ENCODE data around the gene MAPK8IP1.

Gene MAPK8IP1

GRCh38 chr11:45930951-45931570 is 45.6 kb downstream of the MAPK8IP1 start:
- in situ Hi-C loops (cut with HindIII; ENCODE audit: low pct_ligation_motif_present, low pct_unique_long_range_greater_than_20kb, low sequenced_read_pairs), result no loop called here

DNA sequence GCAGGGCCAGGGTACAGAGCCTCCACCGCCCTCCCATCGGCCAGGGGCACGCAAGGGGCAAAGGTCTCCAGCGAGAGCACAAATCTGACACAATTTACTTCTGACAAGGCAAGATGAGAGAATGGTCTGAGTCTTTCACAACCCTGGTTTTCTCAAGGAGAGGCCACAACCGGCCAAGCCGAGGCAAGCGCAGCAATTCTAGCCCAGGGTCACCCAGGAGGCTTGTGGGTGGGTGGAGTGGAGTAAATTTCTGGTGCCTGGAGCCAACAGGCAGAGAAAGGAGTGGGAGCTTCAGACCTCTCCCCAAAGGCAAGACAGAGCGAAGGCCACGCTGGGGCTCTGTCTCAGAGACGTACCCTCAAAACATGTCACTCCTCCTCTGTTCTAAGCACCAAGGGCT is 46.3 kb downstream of the MAPK8IP1 start:
- in situ Hi-C loops (cut with HindIII; ENCODE audit: low pct_ligation_motif_present, low pct_unique_long_range_greater_than_20kb, low sequenced_read_pairs), result no loop called here
- no peak for DNase-seq

More at GRCh38 chr11:45930951-45931570, 45.6 kb downstream of the MAPK8IP1 start:
- no peak for DNase-seq

DNA sequence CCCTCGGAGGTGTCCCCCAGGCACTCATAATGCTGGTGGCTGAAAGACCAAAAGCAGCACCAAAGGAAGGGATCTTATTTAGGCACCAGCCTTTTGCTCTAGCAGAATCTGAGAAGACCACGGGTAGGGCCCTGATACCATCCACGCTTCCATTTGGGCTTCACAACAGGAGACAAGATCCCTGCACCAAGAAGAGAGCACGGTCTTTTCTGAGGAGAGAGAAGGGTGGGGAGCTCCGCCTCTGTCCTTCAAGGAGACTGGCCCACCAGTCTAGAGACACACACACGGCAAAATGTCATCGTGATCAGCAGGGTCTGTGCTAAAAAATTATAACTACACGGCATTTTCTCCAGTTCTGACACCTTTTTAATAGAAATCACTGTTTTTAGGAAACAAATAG is 46.8 kb downstream of the MAPK8IP1 start:
- no peak for DNase-seq
- in situ Hi-C loops (cut with HindIII; ENCODE audit: low pct_ligation_motif_present, low pct_unique_long_range_greater_than_20kb, low sequenced_read_pairs), result no loop called here

DNA sequence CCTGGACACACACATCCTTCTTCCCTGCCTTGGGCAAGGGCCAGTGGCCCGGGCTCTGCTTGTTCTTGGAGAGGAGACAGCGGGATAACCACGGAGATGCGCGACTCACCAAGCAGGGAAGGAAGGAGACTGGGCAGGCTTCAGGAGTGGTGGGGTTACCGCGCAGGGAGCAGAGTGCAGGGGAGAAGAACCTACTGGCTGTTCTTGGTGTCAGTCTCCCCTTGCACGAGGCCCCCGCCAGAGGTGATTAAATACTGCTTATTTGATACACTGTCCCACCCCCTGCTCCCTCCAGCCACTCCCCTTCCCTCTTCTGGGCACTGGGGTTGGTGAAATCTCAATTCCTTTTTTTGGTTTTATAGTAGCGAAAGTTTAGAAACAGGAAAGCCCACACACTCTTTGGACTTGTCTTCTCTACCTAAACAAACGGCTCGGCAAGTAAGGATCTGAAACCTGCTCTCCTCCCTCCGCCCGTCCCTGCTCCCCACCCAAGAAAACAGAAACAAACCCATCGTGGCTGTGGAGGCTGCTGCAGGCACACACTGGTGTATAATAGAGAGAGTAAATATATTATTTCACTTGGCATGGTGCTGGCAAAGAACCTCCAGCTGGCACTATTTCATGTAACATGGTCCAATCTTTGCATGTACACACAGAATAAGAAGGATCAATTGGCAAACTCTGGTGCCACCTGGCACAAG is 47.8 kb downstream of the MAPK8IP1 start:
- in situ Hi-C loops (cut with HindIII; ENCODE audit: low pct_ligation_motif_present, low pct_unique_long_range_greater_than_20kb, low sequenced_read_pairs), result no loop called here
- DNase-seq, result peak; percentile 42

GRCh38 chr11:45933846-45934579 is 48.6 kb downstream of the MAPK8IP1 start:
- no peak for DNase-seq
- in situ Hi-C loops (cut with HindIII; ENCODE audit: low pct_ligation_motif_present, low pct_unique_long_range_greater_than_20kb, low sequenced_read_pairs), result no loop called here

- in situ Hi-C loops (cut with HindIII; ENCODE audit: low pct_ligation_motif_present, low pct_unique_long_range_greater_than_20kb, low sequenced_read_pairs), result no loop called here
Measured at GRCh38 chr11:45934580-45935318, 49.3 kb downstream of the MAPK8IP1 start.

DNA sequence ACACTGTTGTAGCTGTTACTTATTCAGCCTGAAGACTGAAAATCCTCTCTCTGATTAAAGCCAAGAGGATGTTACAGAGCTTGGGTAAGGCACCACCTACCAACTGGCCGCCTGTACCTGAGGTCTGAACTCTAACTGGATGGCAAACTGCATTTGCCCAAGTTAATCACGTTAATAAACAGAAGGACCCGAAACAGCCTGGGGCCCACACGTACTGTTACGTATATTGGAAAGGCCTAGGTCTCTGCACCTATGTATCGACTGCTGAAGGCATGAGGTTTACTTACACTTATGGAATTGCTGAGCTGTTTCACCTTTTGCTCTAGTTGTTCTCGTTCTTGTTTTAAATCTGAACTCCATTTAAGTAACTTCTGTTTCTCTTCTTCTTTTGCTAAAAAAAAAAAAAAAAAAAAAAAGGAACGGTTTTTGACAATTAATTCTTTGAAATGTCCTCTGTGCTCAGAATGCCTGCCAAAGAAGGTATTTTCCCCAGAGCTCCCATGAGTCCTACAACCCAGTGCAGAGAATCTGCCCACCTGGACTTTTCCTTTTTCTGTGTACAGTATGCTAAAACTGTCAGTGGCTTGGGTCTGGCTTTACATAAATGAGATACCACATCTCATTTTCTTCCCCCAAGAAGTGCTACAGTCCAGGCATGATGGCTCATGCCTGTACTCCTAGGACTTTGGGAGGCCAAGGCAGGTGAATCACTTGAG is 50.1 kb downstream of the MAPK8IP1 start:
- in situ Hi-C loops (cut with HindIII; ENCODE audit: low pct_ligation_motif_present, low pct_unique_long_range_greater_than_20kb, low sequenced_read_pairs), result no loop called here

More at GRCh38 chr11:45934580-45935318, 49.3 kb downstream of the MAPK8IP1 start:
- DNase-seq, result no peak

DNA sequence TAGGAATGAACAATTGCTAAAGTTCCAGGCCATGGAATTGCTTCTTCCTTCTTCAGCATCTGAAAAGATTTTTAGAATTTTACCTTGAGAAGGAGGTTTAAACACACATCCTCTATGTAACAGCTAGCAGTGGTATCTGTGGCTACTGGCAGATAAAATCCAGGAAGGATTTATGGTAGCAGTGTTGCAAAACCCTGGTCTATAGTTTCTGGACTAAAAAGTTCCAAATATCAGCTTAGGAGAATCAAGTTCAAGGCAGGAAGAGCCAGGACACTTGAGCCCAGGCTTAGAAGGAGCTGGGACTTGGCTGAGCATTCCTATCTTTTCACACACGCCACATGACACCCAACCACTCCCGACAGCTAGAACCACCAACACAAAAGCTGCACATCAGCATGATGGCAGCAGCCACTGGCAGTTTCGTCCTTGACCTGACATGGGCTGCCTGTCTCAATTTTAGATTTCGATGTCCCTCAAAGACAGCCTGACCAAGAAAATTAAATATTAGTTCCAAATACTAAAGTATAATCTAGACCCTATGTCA is 51.1 kb downstream of the MAPK8IP1 start:
- DNase-seq, result no peak
- in situ Hi-C loops (cut with HindIII; ENCODE audit: low pct_ligation_motif_present, low pct_unique_long_range_greater_than_20kb, low sequenced_read_pairs), result no loop called here

More for the DNA sequence above, 50.1 kb downstream of the MAPK8IP1 start:
- DNase-seq, result no peak

DNA sequence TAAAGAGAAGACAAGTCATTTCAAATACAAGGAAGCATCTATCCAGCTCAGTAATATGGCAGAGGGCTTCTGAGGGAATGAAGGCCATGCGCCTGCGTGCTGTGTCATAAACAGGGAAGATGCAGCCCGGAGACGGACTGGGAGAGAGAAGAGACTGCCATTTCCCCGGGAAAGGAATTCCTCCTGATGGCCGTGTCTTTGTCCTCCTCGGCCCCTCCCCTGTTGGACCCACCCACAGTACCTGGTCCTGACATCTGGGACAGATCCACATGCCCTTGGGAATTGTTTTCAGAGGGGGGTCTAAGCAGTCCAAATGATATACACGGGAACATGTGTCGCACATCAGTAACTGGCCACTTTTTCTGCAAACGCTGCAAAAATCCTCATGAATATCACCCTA is 52.5 kb downstream of the MAPK8IP1 start:
- in situ Hi-C loops (cut with HindIII; ENCODE audit: low pct_ligation_motif_present, low pct_unique_long_range_greater_than_20kb, low sequenced_read_pairs), result no loop called here
- no peak for DNase-seq

- DNase-seq, result no peak
- in situ Hi-C loops (cut with HindIII; ENCODE audit: low pct_ligation_motif_present, low pct_unique_long_range_greater_than_20kb, low sequenced_read_pairs), result no loop called here
Measured at GRCh38 chr11:45939836-45940235, 54.4 kb downstream of the MAPK8IP1 start.

GRCh38 chr11:45941285-45941684 is 55.8 kb downstream of the MAPK8IP1 start:
- DNase-seq, result no peak
- in situ Hi-C loops (cut with HindIII; ENCODE audit: low pct_ligation_motif_present, low pct_unique_long_range_greater_than_20kb, low sequenced_read_pairs), result no loop called here

DNA sequence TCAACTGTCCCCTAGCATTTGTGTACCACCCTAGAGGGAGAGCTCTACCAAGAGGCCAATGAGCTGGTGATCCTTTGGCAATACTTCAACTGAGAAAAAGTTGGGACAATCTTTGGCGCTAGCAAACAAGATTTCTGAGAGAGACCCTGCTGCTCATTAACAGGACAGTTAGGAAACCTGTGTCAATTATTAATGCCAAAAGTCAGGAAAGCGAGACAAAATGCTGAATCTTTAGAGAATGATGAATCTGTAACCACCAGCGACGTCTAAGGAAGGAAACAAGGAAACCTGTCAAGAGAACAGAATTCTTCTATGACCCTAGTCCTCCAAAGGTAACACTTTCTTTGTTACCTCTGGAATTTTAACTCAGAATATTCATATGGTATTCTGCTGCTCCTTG is 56.9 kb downstream of the MAPK8IP1 start:
- in situ Hi-C loops (cut with HindIII; ENCODE audit: low pct_ligation_motif_present, low pct_unique_long_range_greater_than_20kb, low sequenced_read_pairs), result no loop called here
- DNase-seq, result peak; percentile 63

DNA sequence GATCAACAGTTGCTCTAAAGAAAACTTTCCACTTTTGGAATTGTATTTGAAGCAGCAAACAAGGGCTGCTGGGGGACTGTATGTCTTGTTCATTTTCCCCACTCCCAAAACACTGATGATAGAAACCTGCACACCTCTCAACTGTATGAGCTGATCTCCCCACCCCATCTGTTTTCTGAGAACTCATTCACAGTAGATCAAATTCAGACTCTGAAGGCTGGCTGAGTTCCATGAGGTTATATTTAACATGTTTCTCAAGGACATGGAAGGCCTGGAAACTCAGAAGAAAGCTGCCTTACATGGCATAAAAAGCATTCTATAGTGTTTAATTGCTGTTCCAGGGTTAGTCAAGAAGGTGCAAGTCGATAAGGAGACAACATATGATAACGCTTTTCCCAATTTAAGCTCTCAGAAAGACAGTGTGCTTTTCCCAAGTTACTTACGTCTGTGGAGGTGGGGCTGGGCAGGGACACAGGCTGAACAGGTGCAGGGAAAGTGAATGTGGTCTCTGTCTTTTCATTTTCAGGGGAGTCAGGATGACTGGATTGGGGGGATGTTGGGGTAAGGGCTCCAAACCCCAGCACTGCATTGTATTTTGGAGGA is 60.0 kb downstream of the MAPK8IP1 start:
- DNase-seq, result no peak
- in situ Hi-C loops (cut with HindIII; ENCODE audit: low pct_ligation_motif_present, low pct_unique_long_range_greater_than_20kb, low sequenced_read_pairs), result no loop called here

DNA sequence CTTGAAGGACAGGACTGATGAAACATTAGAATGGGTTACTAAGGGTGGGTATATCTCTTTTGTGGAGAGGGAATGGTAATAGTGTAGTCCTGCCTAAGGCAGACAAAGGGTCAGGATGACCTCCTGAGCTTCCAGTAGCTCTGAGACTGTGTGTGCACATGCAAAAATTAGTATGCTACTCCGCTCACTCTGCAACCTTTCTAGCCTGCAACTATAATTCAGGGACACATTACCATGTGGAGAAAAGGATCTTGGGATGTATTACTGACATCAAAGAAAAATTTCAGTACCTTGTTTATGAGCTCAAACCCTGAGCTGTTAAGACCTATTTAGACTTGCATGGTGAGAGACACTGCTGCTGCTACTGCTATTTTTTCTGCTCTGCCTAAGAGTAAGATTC is 62.4 kb downstream of the MAPK8IP1 start:
- in situ Hi-C loops (cut with HindIII; ENCODE audit: low pct_ligation_motif_present, low pct_unique_long_range_greater_than_20kb, low sequenced_read_pairs), result no loop called here
- DNase-seq, result no peak

DNA sequence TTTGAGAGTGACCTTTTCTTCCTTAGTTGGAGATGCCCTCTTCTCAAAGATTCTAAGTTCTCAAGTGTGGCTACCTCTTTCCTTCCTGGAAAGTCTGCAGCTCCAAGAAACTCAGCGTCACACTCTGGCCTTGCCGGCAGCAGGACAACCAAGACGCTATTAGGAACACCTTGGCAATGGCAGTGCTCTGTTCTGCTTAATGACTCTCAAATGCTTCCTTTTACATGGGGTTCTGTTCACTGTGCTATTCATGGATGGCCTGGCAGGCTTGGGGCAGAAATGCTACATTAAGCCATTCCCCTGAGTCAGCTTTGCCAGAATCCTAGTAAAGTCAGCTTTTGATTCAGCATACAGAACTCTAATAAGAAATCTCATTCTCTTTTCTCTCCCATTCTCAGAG is 62.9 kb downstream of the MAPK8IP1 start:
- in situ Hi-C loops (cut with HindIII; ENCODE audit: low pct_ligation_motif_present, low pct_unique_long_range_greater_than_20kb, low sequenced_read_pairs), result no loop called here
- DNase-seq, result no peak

- DNase-seq, result no peak
- in situ Hi-C loops (cut with HindIII; ENCODE audit: low pct_ligation_motif_present, low pct_unique_long_range_greater_than_20kb, low sequenced_read_pairs), result no loop called here
Measured at GRCh38 chr11:45949992-45950407, 64.5 kb downstream of the MAPK8IP1 start.
